OCI-LY7 (cell line): ENCODE measurements around the gene KCNMA1. TPM values are rescaled to one million over a fixed set of nuclear protein-coding genes. Genes with fewer than 3 reads are reported as not detected.

ENCODE experiments used
- BruUV-seq: library from RNA; stranded (reverse); fragments of 400-500 nt; replicated peaks from 2 replicates; lab custom pipeline; 2021; lab: Mats Ljungman, UMichigan
- CTCF ChIA-PET: fragments of 300-600 bp; sonication (Branson Sonifier 250); formaldehyde crosslinking; loops from one replicate; lab custom pipeline; 2022; ENCODE audit warnings: antibody characterized with exemption; ENCODE audit not compliant: unreplicated experiment; lab: Charles Lee
- POLR2A ChIA-PET: fragments of 300-600 bp; sonication (Branson Sonifier 250); formaldehyde crosslinking; loops from one replicate; lab custom pipeline; 2022; ENCODE audit warnings: antibody characterized with exemption; lab: Charles Lee
- DNase-seq: peaks from one replicate; pipeline ENCODE4 v3.0.0-alpha.2; 2015; ENCODE audit warnings: low spot score
- H2AFZ ChIP-seq: fragments of 200-600 bp; sonication (generic), shearing (Covaris generic); 2 replicates; pipeline ENCODE4 v1.6.1; 2014; ENCODE audit warnings: mild to moderate bottlenecking, antibody characterized with exemption, low read length, moderate library complexity
- H3K27ac ChIP-seq: fragments of 200-600 bp; sonication (generic); 2 replicates; pipeline ENCODE4 v1.5.1; 2014; ENCODE audit warnings: mixed run types, low read depth, mild to moderate bottlenecking, moderate library complexity, low read length, inconsistent platforms; ENCODE audit not compliant: poor library complexity, severe bottlenecking
- H3K36me3 ChIP-seq: fragments of 200-600 bp; sonication (generic); 2 replicates; pipeline ENCODE4 v1.6.1; 2014; ENCODE audit warnings: mild to moderate bottlenecking, antibody characterized with exemption, low read length, moderate library complexity, mixed read lengths; ENCODE audit not compliant: insufficient read depth
- H3K4me1 ChIP-seq: fragments of 200-600 bp; sonication (generic); 2 replicates; pipeline ENCODE4 v1.5.1; 2014; ENCODE audit warnings: mild to moderate bottlenecking, low read length; ENCODE audit not compliant: insufficient read depth, poor library complexity, severe bottlenecking
- H3K4me2 ChIP-seq: fragments of 200-600 bp; sonication (generic); 2 replicates; pipeline ENCODE4 v1.6.1; 2014; ENCODE audit warnings: mild to moderate bottlenecking, low read length
- H3K4me3 ChIP-seq: fragments of 200-600 bp; sonication (generic); 2 replicates; pipeline ENCODE4 v1.5.1; 2014; ENCODE audit warnings: mild to moderate bottlenecking, low read depth, low read length; ENCODE audit not compliant: poor library complexity, severe bottlenecking
- H3K79me2 ChIP-seq: fragments of 200-600 bp; sonication (generic); 2 replicates; pipeline ENCODE4 v1.6.1; 2016; ENCODE audit warnings: low read depth, mild to moderate bottlenecking, low read length, moderate library complexity, mixed read lengths; ENCODE audit not compliant: insufficient read depth
- H3K9me2 ChIP-seq: fragments of 200-600 bp; sonication (generic); 2 replicates; pipeline ENCODE4 v1.6.1; 2016; ENCODE audit warnings: mild to moderate bottlenecking, low read length, mixed read lengths; ENCODE audit not compliant: insufficient read depth
- H3K9me3 ChIP-seq: fragments of 200-600 bp; sonication (generic); 2 replicates; pipeline ENCODE4 v1.6.1; 2014; ENCODE audit warnings: mild to moderate bottlenecking, mixed run types, low read length, mixed read lengths
- H4K20me1 ChIP-seq: fragments of 200-600 bp; sonication (generic); 2 replicates; pipeline ENCODE4 v1.6.1; 2014; ENCODE audit warnings: mild to moderate bottlenecking, antibody characterized with exemption, low read length, moderate library complexity, mixed read lengths; ENCODE audit not compliant: insufficient read depth
- CTCF ChIP-seq: fragments of 200-600 bp; sonication (generic); conservative IDR thresholded peaks from 2 replicates; pipeline ENCODE4 v1.5.1; 2014; ENCODE audit warnings: mild to moderate bottlenecking, antibody characterized with exemption, low read length, moderate library complexity, mixed read lengths
- EZH2phosphoT487 ChIP-seq: fragments of 200-600 bp; sonication (generic); IDR thresholded peaks from 2 replicates; pipeline ENCODE4 v1.6.1; 2018; ENCODE audit warnings: low read depth, borderline replicate concordance, mild to moderate bottlenecking, mixed run types, antibody characterized with exemption, low read length, moderate library complexity, mixed read lengths
- intact Hi-C: fragments of 100-400 bp; cut with micrococcal nuclease; formaldehyde crosslinking; loops from one replicate; pipeline ENCODE4 v1.10.0; 2022; ENCODE audit not compliant: unreplicated experiment
- total RNA-seq, 2 experiments: library from RNA; depleted of rRNA in 1 of 2; stranded (reverse); fragments of >200 nt in 1 of 2; shearing (Covaris generic) in 1 of 2; gene quantifications; 2 replicates each; pipeline ENCODE4 v1.2.3, GENCODE V29; 2014 to 2022

The KCNMA1 gene
- total RNA-seq, 2 experiments from 2014 or later = not detected

GRCh38 chr10:77247031-77247990 lies 390.3 kb downstream of the KCNMA1 start:
- no peaks in the 10 kb centered on the region for H3K9me2 ChIP-seq
- H3K9me3 ChIP-seq = no peaks in the 10 kb centered on the region
- no peaks in the 10 kb centered on the region for H4K20me1 ChIP-seq
- H3K4me2 ChIP-seq = no peak overlapping the region
- H2AFZ ChIP-seq = no peak overlapping the region
- DNase-seq = no peak
- ChIA-PET CTCF (no interaction called here), POLR2A (interaction anchor here (1.5 kb wide), 1 partner anchor 8 kb away, joined by 3 read pairs; no protein-coding TSS in a partner anchor)
- H3K4me3 ChIP-seq = no peak overlapping the region
- intact Hi-C loops = no loop called here
- no peaks in the 10 kb centered on the region for H3K36me3 ChIP-seq
- no TSS peak for BruUV-seq
- no peak for TF ChIP-seq CTCF
- no peak for TF ChIP-seq EZH2phosphoT487
- no peaks in the 10 kb centered on the region for H3K79me2 ChIP-seq
- H3K4me1 ChIP-seq = no peaks in the 10 kb centered on the region
- H3K27ac ChIP-seq = no peak overlapping the region

DNA sequence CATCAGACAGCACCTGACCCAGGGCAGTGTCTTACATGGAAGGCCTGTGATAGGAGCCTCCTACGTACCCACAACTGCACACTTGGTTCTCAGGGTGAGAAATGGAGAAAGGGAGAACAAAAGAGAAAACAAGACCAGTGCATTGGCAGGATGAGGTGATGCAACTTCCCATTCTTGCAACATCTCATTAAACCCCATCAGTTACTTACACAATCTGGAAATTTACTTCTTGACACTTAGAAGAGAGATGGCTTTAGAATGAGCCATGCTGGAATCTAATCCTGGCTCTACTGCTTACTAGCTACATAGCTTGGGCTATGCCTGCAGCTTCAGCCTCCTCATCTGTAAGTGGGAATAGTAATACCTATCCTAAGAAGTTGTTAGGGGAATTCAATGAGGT lies 391.7 kb downstream of the KCNMA1 start:
- Histone ChIP-seq H4K20me1 (no peaks in the 10 kb centered on the region), H3K4me3 (no peak overlapping the region), H3K27ac (no peak overlapping the region), H3K4me1 (no peaks in the 10 kb centered on the region), H3K36me3 (no peaks in the 10 kb centered on the region), H3K4me2 (no peak overlapping the region), H3K9me2 (no peaks in the 10 kb centered on the region), H3K79me2 (no peaks in the 10 kb centered on the region), H3K9me3 (no peaks in the 10 kb centered on the region), H2AFZ (no peak overlapping the region)
- intact Hi-C loops = no loop called here
- TF ChIP-seq CTCF = no peak
- no peak for TF ChIP-seq EZH2phosphoT487
- CTCF ChIA-PET = no interaction called here
- POLR2A ChIA-PET = no interaction called here
- BruUV-seq = no TSS peak
- no peak for DNase-seq

GRCh38 chr10:77244746-77245145 lies 392.9 kb downstream of the KCNMA1 start:
- Histone ChIP-seq H3K4me3 (no peak overlapping the region), H3K27ac (no peak overlapping the region), H3K36me3 (no peaks in the 10 kb centered on the region), H3K79me2 (no peaks in the 10 kb centered on the region), H2AFZ (no peak overlapping the region), H4K20me1 (no peaks in the 10 kb centered on the region), H3K9me3 (no peaks in the 10 kb centered on the region), H3K9me2 (no peaks in the 10 kb centered on the region), H3K4me2 (no peak overlapping the region), H3K4me1 (no peaks in the 10 kb centered on the region)
- intact Hi-C loops = no loop called here
- TF ChIP-seq EZH2phosphoT487 (no peak), CTCF (no peak)
- ChIA-PET POLR2A (interaction anchor here (0.9 kb wide), 1 partner anchor 1304 kb away, joined by 3 read pairs; no protein-coding TSS in a partner anchor), CTCF (no interaction called here)
- no peak for DNase-seq
- BruUV-seq = no TSS peak
